HFFc6 (cell line): Measurements from ENCODE around the gene SMARCE1. TPM values are rescaled to one million over a fixed set of nuclear protein-coding genes. Genes with fewer than 3 reads are reported as not detected.

Experiments used
- DNase-seq: peaks from one replicate; pipeline ENCODE4 v3.0.0-alpha.2; 2018
- H3K27ac Mint-ChIP-seq: 2 replicates; pipeline ENCODE4 v1.8.0; 2020; ENCODE audit warnings: mild to moderate bottlenecking, mixed read lengths
- H3K27me3 Mint-ChIP-seq: 2 replicates; pipeline ENCODE4 v1.8.0; 2021; ENCODE audit warnings: mild to moderate bottlenecking, moderate library complexity, mixed read lengths; ENCODE audit not compliant: insufficient read depth
- H3K36me3 Mint-ChIP-seq: 2 replicates; pipeline ENCODE4 v1.8.0; 2021; ENCODE audit warnings: low read depth, mixed read lengths
- H3K4me1 Mint-ChIP-seq: 2 replicates; pipeline ENCODE4 v1.8.0; 2020; ENCODE audit warnings: low read depth, mixed read lengths
- H3K4me3 Mint-ChIP-seq: 2 replicates; pipeline ENCODE4 v1.8.0; 2020; ENCODE audit warnings: mild to moderate bottlenecking, moderate library complexity, mixed read lengths
- H3K9me3 Mint-ChIP-seq: 2 replicates; pipeline ENCODE4 v1.8.0; 2020; ENCODE audit warnings: mild to moderate bottlenecking, mixed read lengths
- CTCF ChIP-seq: fragments of 200-600 bp; sonication (generic); IDR thresholded peaks from 2 replicates; pipeline ENCODE4 v1.5.0; 2021; ENCODE audit warnings: antibody characterized with exemption, mild to moderate bottlenecking
- long read RNA-seq: library from polyadenylated mRNA; unstranded; transcript quantifications from one replicate; pipeline ENCODE4 v2.0.0, GENCODE V29; 2019
- total RNA-seq, 6 experiments: library from RNA; stranded (reverse); fragmentation: NEBNext Ultra II Directional; extraction: Animal tissue kit (Norgen Biotek cat#: 25700); gene quantifications; 2 replicates in 1 of 6; 3 replicates in 5 of 6; pipeline ENCODE4 v1.2.3, GENCODE V29; 2021

The SMARCE1 gene
- 100 to 1,000 TPM; 114 to 148 (median 139) TPM for total RNA-seq
- long read RNA-seq, full-length matches to known transcripts = 98 of 138 reads
- long read RNA-seq, partial matches to known transcripts = 30 of 138 reads
- long read RNA-seq, other reads (novel, unspliced or antisense) = 10 of 138 reads

DNA sequence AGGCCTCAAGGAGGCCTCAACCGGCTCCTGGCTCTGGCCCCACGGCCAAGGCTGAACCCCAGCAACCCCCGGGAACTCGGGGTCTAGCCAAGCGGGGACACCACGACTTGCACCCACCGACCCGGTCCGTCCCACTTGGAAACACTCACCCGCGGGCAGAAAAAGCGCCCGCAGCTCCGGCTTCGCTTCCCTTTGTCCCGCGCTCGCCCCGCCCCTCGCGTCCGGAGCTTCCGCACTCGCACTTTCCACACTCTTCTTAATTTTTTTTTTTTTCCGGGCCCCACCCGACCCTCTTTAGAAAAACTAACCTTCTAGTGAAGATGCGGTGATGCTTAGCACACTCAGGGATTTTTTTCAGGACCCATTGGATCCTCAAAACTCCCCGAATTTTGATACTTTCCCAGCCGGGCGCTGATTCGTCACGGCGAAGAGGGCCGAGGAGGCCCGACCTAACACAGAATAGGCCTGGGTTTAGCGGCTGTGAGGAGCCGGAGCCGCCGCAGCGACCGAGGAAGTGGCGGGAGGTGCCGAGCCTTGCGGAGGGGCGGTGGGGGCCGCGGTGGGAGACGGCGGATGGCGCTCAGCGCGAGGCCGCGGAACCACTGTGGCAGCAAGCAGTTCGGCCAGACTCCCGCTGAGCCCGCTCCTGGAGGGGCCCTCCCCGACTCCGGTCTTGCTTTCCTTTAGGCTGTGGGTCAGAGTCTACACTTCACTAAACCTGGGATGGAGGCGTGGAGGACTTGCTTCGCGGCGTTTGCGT lies at the start of gene SMARCE1:
TSS of gene SMARCE1 (minus strand) at position 195 of the 760 bp plus-strand sequence. CDS start 2,016 bp downstream, outside the sequence.
- Mint-ChIP-seq H3K9me3 (no peaks in the 10 kb centered on the region), H3K27me3 (peaks cover 6% of the 10 kb centered on the region), H3K4me3 (peak within 1 kb of the TSS; percentile 95), H3K36me3 (peaks cover 25% of the 10 kb centered on the region), H3K27ac (peak within 1 kb of the TSS; percentile 99), H3K4me1 (peaks cover 40% of the 10 kb centered on the region)
- no peak for TF ChIP-seq CTCF
- peak; percentile 61 for DNase-seq

GRCh38 chr17:40697297-40697696 lies 49.7 kb upstream of the SMARCE1 start:
- H3K4me1 Mint-ChIP-seq = no peaks in the 10 kb centered on the region
- H3K9me3 Mint-ChIP-seq = no peaks in the 10 kb centered on the region
- peaks cover 53% of the 10 kb centered on the region for H3K27me3 Mint-ChIP-seq
- no peak overlapping the region for H3K27ac Mint-ChIP-seq
- no peak overlapping the region for H3K4me3 Mint-ChIP-seq
- no peaks in the 10 kb centered on the region for H3K36me3 Mint-ChIP-seq
- DNase-seq = no peak
- no peak for TF ChIP-seq CTCF

GRCh38 chr17:40696651-40697072 lies 49.0 kb upstream of the SMARCE1 start:
- H3K4me3 Mint-ChIP-seq = no peak overlapping the region
- no peaks in the 10 kb centered on the region for H3K9me3 Mint-ChIP-seq
- H3K27ac Mint-ChIP-seq = no peak overlapping the region
- no peak for DNase-seq
- peaks cover 53% of the 10 kb centered on the region for H3K27me3 Mint-ChIP-seq
- H3K4me1 Mint-ChIP-seq = no peaks in the 10 kb centered on the region
- TF ChIP-seq CTCF = no peak
- H3K36me3 Mint-ChIP-seq = no peaks in the 10 kb centered on the region

- H3K27ac Mint-ChIP-seq = no peak overlapping the region
- H3K4me1 Mint-ChIP-seq = no peaks in the 10 kb centered on the region
- no peaks in the 10 kb centered on the region for H3K36me3 Mint-ChIP-seq
- no peak overlapping the region for H3K4me3 Mint-ChIP-seq
- TF ChIP-seq CTCF = no peak
- no peaks in the 10 kb centered on the region for H3K9me3 Mint-ChIP-seq
- H3K27me3 Mint-ChIP-seq = peaks cover 49% of the 10 kb centered on the region
- DNase-seq = no peak
Observed at GRCh38 chr17:40695874-40696472, 48.4 kb upstream of the SMARCE1 start.

DNA sequence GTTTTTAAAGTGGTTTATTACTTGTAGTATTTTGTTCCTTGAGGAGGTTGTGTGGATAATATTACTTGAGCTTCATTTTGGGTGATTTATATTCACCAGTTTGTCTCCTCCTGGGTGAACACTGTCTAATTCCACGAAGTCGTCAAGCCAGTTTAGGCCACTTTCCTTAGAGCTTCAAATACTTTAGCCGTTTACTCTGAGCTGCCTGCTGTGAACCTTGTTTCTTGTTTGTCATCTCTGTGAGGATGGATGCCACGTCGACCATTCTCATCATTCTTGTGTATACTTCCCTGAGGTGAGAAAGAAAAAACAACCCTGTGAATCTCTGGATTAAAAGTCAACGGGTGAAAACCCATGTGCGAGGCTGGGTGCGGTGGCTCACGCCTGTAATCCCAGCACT lies 47.0 kb upstream of the SMARCE1 start:
- DNase-seq = no peak
- Mint-ChIP-seq H3K9me3 (no peaks in the 10 kb centered on the region), H3K36me3 (no peaks in the 10 kb centered on the region), H3K27ac (no peak overlapping the region), H3K27me3 (peaks cover 49% of the 10 kb centered on the region), H3K4me3 (no peak overlapping the region), H3K4me1 (no peaks in the 10 kb centered on the region)
- no peak for TF ChIP-seq CTCF
